A673 (cell line): ENCODE measurements around the gene KLK14.

ENCODE experiments used
- CTCF ChIP-seq: fragments of 300-800, 200-600 bp; sonication (generic); conservative IDR thresholded peaks from 2 replicates; pipeline ENCODE4 v1.5.1; 2017; ENCODE audit warnings: low read depth, mild to moderate bottlenecking, antibody characterized with exemption, low read length, moderate library complexity, mixed read lengths
- EZH2 ChIP-seq: fragments of 200-600 bp; sonication (generic); IDR thresholded peaks from 2 replicates; pipeline ENCODE4 v1.6.1; 2017; ENCODE audit warnings: borderline replicate concordance, low read depth, mild to moderate bottlenecking, mixed read lengths, antibody characterized with exemption, low read length; ENCODE audit not compliant: poor library complexity, severe bottlenecking

DNA sequence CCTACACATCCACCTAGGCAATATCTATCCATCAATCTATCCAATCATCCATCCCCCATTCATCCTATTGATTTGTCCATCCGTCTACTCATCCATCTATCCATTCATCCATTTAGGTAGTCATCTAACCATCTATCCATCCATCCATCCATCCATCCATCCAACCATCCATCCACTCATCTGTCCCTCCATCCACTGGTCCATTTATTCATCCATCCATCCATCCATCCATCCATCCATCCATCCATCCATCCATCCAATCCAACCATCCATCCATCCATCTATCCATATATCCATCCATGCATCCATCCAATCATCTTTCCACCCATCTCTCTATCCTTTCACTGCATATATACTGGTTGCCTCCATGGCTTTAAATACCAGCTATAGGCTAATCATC, 21.7 kb downstream of the KLK14 start:
- TF ChIP-seq CTCF (no peak), EZH2 (no peak)
